Activated CD4-positive, CD25-positive, alpha-beta regulatory T cell treated with anti-CD3 and anti-CD28 coated beads, Interleukin-2, amount 50 U/mL, for 16 hours (primary cell): ENCODE results near the gene CCNDBP1.

Experiments used
- DNase-seq: peaks from one replicate; pipeline ENCODE4 v3.0.0-alpha.2; 2020; ENCODE audit warnings: low read depth, low spot score

Gene CCNDBP1

GRCh38 chr15:43246261-43246774 lies 61.1 kb downstream of the CCNDBP1 start:
- no peak for DNase-seq
